GM19324 (cell line): ENCODE results near the gene SELENOK.
A peak's percentile ranks its signal among the peaks of the same experiment; 100 is the strongest.
"Not testable (repeated sequence)": the region's sequence is repeated elsewhere in the genome, so short reads cannot be mapped to it uniquely, and the experiment has no call there.

ENCODE experiments used
- ATAC-seq: cut with Tn5 transposase; IDR thresholded peaks from one replicate; pipeline ENCODE4 v1.9.1; 2021; ENCODE audit warnings: mild to moderate bottlenecking, moderate library complexity; ENCODE audit not compliant: unreplicated experiment, low FRiP score

The SELENOK gene

GRCh38 chr3:53891497-53892285, at the start of gene SELENOK:
SELENOK (minus strand) TSS chr3:53891859.
- ATAC-seq: peak; percentile 97

- no peak for ATAC-seq
Measured at GRCh38 chr3:53941184-53941583, 49.5 kb upstream of the SELENOK start.

GRCh38 chr3:53940623-53941022, 49.0 kb upstream of the SELENOK start:
- ATAC-seq: no peak

GRCh38 chr3:53939813-53940212, 48.2 kb upstream of the SELENOK start:
- no peak for ATAC-seq

GRCh38 chr3:53939086-53939582, 47.5 kb upstream of the SELENOK start:
- no peak for ATAC-seq

- ATAC-seq: no peak
Measured at GRCh38 chr3:53938645-53939044, 47.0 kb upstream of the SELENOK start.

GRCh38 chr3:53936347-53936746, 44.7 kb upstream of the SELENOK start:
- ATAC-seq: no peak

- no peak for ATAC-seq
Measured at GRCh38 chr3:53935283-53935901, 43.7 kb upstream of the SELENOK start.

GRCh38 chr3:53927208-53927872, 35.7 kb upstream of the SELENOK start:
- not testable (repeated sequence) for ATAC-seq

GRCh38 chr3:53921296-53921695, 29.6 kb upstream of the SELENOK start:
- ATAC-seq: no peak

- no peak for ATAC-seq
Measured at GRCh38 chr3:53919741-53920140, 28.1 kb upstream of the SELENOK start.

GRCh38 chr3:53913401-53913800, 21.7 kb upstream of the SELENOK start:
- no peak for ATAC-seq

- no peak for ATAC-seq
Measured at GRCh38 chr3:53902711-53903110, 11.1 kb upstream of the SELENOK start.

GRCh38 chr3:53902067-53902466, 10.4 kb upstream of the SELENOK start:
- no peak for ATAC-seq

GRCh38 chr3:53900666-53901331, 9.1 kb upstream of the SELENOK start:
- ATAC-seq: no peak

- no peak for ATAC-seq
Measured at GRCh38 chr3:53899750-53900149, 8.1 kb upstream of the SELENOK start.

GRCh38 chr3:53892286-53892637, 603 bp upstream of the SELENOK start:
- ATAC-seq: no peak

GRCh38 chr3:53890726-53891475, 758 bp downstream of the SELENOK start:
- ATAC-seq: no peak

- no peak for ATAC-seq
Measured at GRCh38 chr3:53888232-53888631, 3.4 kb downstream of the SELENOK start.

- ATAC-seq: no peak
Measured at GRCh38 chr3:53887446-53887845, 4.2 kb downstream of the SELENOK start.
